PC-9 (cell line): ENCODE results near the gene OR2S2. TPM values are rescaled to one million over a fixed set of nuclear protein-coding genes. Genes with fewer than 3 reads are reported as not detected.

Experiments used
- BruUV-seq: library from RNA; stranded (reverse); fragments of 400-500 nt; replicated peaks from 2 replicates; lab custom pipeline; 2021; lab: Mats Ljungman, UMichigan
- CTCF ChIA-PET: fragments of 300-600 bp; sonication (Branson Sonifier 250); formaldehyde crosslinking; loops from one replicate; lab custom pipeline; 2022; ENCODE audit warnings: antibody characterized with exemption; lab: Charles Lee
- POLR2A ChIA-PET: fragments of 300-600 bp; sonication (Branson Sonifier 250); formaldehyde crosslinking; loops from one replicate; lab custom pipeline; 2022; ENCODE audit warnings: antibody characterized with exemption; ENCODE audit not compliant: unreplicated experiment; lab: Charles Lee
- DNase-seq, 2 experiments: peaks; one replicate each; pipeline versions ENCODE4 v3.0.0 to v3.0.0-alpha.2; 2015 to 2022; ENCODE audit warnings: mixed read lengths in 1 of 2
- H2AFZ ChIP-seq: fragments of 200-600 bp; sonication (generic); 2 replicates; pipeline ENCODE4 v1.8.1; 2017; ENCODE audit warnings: antibody characterized with exemption
- H3F3A ChIP-seq: fragments of 200-600 bp; sonication (generic); 2 replicates; pipeline ENCODE4 v1.8.1; 2017; ENCODE audit warnings: antibody characterized with exemption, mild to moderate bottlenecking, low read depth; ENCODE audit not compliant: insufficient read depth
- H3K27ac ChIP-seq: fragments of 200-600 bp; sonication (generic); 2 replicates; pipeline ENCODE4 v1.6.1; 2016; ENCODE audit warnings: mixed run types
- H3K27me3 ChIP-seq: fragments of 200-600 bp; sonication (generic); 2 replicates; pipeline ENCODE4 v1.6.1; 2016; ENCODE audit warnings: low read depth, mixed run types; ENCODE audit not compliant: insufficient read depth
- H3K36me3 ChIP-seq: fragments of 200-600 bp; sonication (generic); 2 replicates; pipeline ENCODE4 v1.6.1; 2016; ENCODE audit warnings: low read depth, mixed run types
- H3K4me1 ChIP-seq: fragments of 200-600 bp; sonication (generic); replicated peaks from 2 replicates; pipeline ENCODE4 v1.6.1; 2016; ENCODE audit warnings: mixed run types; ENCODE audit not compliant: insufficient read depth
- H3K4me2 ChIP-seq: fragments of 200-600 bp; sonication (generic); 2 replicates; pipeline ENCODE4 v1.6.1; 2017; ENCODE audit warnings: mixed run types
- H3K4me3 ChIP-seq: fragments of 200-600 bp; sonication (generic); 2 replicates; pipeline ENCODE4 v1.6.1; 2016; ENCODE audit warnings: mixed run types
- H3K79me2 ChIP-seq: fragments of 200-600 bp; sonication (generic); 2 replicates; pipeline ENCODE4 v1.6.1; 2017; ENCODE audit warnings: low read depth, mixed run types
- H3K9me2 ChIP-seq: fragments of 200-600 bp; sonication (generic); 2 replicates; pipeline ENCODE4 v1.8.1; 2017; ENCODE audit warnings: mild to moderate bottlenecking; ENCODE audit not compliant: insufficient read depth
- H3K9me3 ChIP-seq: fragments of 200-600 bp; sonication (generic); 2 replicates; pipeline ENCODE4 v1.8.1; 2016; ENCODE audit warnings: low read depth; ENCODE audit not compliant: insufficient read depth
- H4K20me1 ChIP-seq: fragments of 200-600 bp; sonication (generic); 2 replicates; pipeline ENCODE4 v1.8.1; 2017; ENCODE audit not compliant: insufficient read depth
- EZH2 ChIP-seq: fragments of 200-600 bp; sonication (generic); IDR thresholded peaks from 2 replicates; pipeline ENCODE4 v1.8.0; 2017; ENCODE audit warnings: antibody characterized with exemption, low read depth
- intact Hi-C: fragments of 100-400 bp; cut with micrococcal nuclease; formaldehyde crosslinking; loops from one replicate; pipeline ENCODE4 v1.10.0; 2022; ENCODE audit not compliant: unreplicated experiment
- total RNA-seq: library from RNA; stranded (reverse); gene quantifications from 2 replicates; pipeline ENCODE4 v1.2.3, GENCODE V29; 2021
- TF ChIP-seq, protein P1 (sequence below): fragments of 200-600 bp; sonication (generic); conservative IDR thresholded peaks from 2 replicates; pipeline ENCODE4 v1.6.1; 2017; ENCODE audit warnings: mixed run types, antibody characterized with exemption, mild to moderate bottlenecking, moderate library complexity

Gene OR2S2
- total RNA-seq, 1 experiment from 2014 or later: not detected

DNA sequence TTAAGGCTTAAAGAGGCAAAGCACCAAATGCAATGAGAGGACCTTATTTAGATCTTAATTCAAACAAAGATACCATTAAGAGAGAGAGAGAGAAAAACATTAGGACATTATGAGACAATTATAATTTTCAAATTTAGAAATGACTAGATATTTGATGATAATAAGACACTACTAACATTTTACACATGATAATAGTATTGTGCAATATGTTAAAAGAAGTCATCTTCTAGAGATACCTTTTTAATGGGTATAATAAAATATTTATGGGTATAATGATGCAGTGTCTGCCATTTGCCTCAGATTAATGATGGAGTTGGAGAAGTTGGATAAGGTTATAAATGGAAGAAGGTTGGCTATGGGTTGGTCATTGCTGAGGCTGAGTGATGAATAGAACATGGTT is 27.4 kb downstream of the OR2S2 start:
- DNase-seq: no peak
- H3F3A ChIP-seq: no peaks in the 10 kb centered on the region
- POLR2A ChIA-PET: no interaction called here
- H3K27me3 ChIP-seq: no peaks in the 10 kb centered on the region
- no peak overlapping the region for H3K4me2 ChIP-seq
- H3K79me2 ChIP-seq: no peaks in the 10 kb centered on the region
- H3K36me3 ChIP-seq: no peaks in the 10 kb centered on the region
- peaks cover 4% of the 10 kb centered on the region; the same call in 1 of the 2 replicates for H3K4me1 ChIP-seq
- no peaks in the 10 kb centered on the region for H4K20me1 ChIP-seq
- no TSS peak for BruUV-seq
- no peak overlapping the region for H3K27ac ChIP-seq
- CTCF ChIA-PET: no interaction called here
- H3K4me3 ChIP-seq: no peak overlapping the region
- intact Hi-C loops: no loop called here
- H2AFZ ChIP-seq: no peak overlapping the region
- H3K9me2 ChIP-seq: no peaks in the 10 kb centered on the region
- H3K9me3 ChIP-seq: no peaks in the 10 kb centered on the region
- TF ChIP-seq EZH2: no peak
- TF ChIP-seq, protein P1, sequence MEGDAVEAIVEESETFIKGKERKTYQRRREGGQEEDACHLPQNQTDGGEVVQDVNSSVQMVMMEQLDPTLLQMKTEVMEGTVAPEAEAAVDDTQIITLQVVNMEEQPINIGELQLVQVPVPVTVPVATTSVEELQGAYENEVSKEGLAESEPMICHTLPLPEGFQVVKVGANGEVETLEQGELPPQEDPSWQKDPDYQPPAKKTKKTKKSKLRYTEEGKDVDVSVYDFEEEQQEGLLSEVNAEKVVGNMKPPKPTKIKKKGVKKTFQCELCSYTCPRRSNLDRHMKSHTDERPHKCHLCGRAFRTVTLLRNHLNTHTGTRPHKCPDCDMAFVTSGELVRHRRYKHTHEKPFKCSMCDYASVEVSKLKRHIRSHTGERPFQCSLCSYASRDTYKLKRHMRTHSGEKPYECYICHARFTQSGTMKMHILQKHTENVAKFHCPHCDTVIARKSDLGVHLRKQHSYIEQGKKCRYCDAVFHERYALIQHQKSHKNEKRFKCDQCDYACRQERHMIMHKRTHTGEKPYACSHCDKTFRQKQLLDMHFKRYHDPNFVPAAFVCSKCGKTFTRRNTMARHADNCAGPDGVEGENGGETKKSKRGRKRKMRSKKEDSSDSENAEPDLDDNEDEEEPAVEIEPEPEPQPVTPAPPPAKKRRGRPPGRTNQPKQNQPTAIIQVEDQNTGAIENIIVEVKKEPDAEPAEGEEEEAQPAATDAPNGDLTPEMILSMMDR: no peak

DNA sequence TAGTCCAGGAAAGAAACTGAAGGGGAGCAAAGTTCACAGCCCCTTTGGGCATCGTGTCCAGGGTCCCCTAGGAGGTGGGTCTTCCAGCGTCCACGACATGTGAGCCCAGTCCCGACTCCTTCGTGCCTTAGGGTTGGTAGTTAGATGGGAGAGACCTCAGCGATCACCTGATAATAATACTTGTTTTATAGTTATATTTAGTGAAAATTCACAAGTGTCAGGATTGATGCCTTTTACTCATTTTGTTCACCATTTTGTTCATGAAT is 28.6 kb downstream of the OR2S2 start:
- intact Hi-C loops: no loop called here
- POLR2A ChIA-PET: no interaction called here
- Histone ChIP-seq H4K20me1 (no peaks in the 10 kb centered on the region), H3K4me2 (no peak overlapping the region), H3K9me2 (no peaks in the 10 kb centered on the region), H3K4me1 (peaks cover 16% of the 10 kb centered on the region), H3K27me3 (no peaks in the 10 kb centered on the region), H3F3A (peaks cover 9% of the 10 kb centered on the region), H3K27ac (no peak overlapping the region), H3K36me3 (no peaks in the 10 kb centered on the region), H3K9me3 (no peaks in the 10 kb centered on the region), H3K4me3 (no peak overlapping the region), H2AFZ (no peak overlapping the region), H3K79me2 (no peaks in the 10 kb centered on the region)
- BruUV-seq: no TSS peak
- CTCF ChIA-PET: no interaction called here
- TF ChIP-seq, protein P1: no peak
- no peak for TF ChIP-seq EZH2
- DNase-seq: no peak

DNA sequence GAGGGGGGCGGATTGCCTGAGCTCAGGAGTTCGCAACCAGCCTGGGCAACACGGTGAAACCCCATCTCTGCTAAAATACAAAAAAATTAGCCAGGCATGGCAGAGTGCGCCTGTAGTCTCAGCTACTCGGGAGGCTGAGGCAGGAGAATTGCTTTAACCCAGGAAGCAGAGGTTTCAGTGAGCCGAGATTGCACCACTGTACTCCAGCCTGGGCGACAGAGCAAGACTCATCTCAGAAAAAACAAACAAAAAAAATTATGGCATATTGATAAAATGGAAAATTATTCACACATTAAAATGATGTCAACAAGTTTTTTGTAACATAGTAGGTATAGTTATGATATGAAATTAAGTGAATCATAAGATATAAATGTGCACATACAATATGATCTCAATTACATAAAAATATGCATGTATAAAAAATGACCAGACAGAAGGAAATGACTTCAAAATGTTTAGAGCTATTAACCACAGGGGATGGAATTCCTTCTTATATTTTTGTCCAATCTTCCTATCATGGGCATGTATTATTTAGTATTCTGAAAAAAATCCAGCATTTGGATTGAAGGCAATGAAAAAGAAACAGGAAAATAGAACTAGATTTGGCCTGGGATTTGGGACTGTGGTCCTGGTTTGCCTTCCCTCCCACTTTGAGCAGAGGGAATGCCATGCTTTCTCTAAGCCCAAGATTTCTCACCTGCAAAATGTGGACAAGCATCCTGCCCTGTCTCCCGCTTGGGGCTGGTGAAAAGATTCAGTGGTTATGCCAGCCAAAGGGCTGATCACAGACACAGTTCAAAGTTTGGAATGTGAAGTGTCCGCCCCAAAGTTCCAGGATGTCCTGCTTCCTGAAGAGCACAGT is 29.1 kb downstream of the OR2S2 start:
- TF ChIP-seq EZH2: no peak
- TF ChIP-seq, protein P1: no peak
- intact Hi-C loops: no loop called here
- H3K4me3 ChIP-seq: no peak overlapping the region
- H4K20me1 ChIP-seq: no peaks in the 10 kb centered on the region
- DNase-seq: no peak
- no peaks in the 10 kb centered on the region for H3K27me3 ChIP-seq
- H3K9me2 ChIP-seq: no peaks in the 10 kb centered on the region
- ChIA-PET CTCF (no interaction called here), POLR2A (no interaction called here)
- H3K9me3 ChIP-seq: no peaks in the 10 kb centered on the region
- no peaks in the 10 kb centered on the region for H3K79me2 ChIP-seq
- H2AFZ ChIP-seq: no peak overlapping the region
- BruUV-seq: no TSS peak
- H3K4me1 ChIP-seq: peaks cover 21% of the 10 kb centered on the region
- peaks cover 13% of the 10 kb centered on the region for H3F3A ChIP-seq
- H3K27ac ChIP-seq: no peak overlapping the region
- no peaks in the 10 kb centered on the region for H3K36me3 ChIP-seq
- no peak overlapping the region for H3K4me2 ChIP-seq
